GM21529 (cell line): ENCODE measurements around the gene PM20D2.

ENCODE experiments used
- ATAC-seq: cut with Tn5 transposase; IDR thresholded peaks from one replicate; pipeline ENCODE4 v1.9.1; 2021; ENCODE audit not compliant: unreplicated experiment

The PM20D2 gene

GRCh38 chr6:89145091-89145955, 532 bp upstream of the PM20D2 start:
- ATAC-seq = peak; percentile 67

- ATAC-seq = peak; percentile 39
Observed at GRCh38 chr6:89146718-89147700, 1.2 kb downstream of the PM20D2 start.

GRCh38 chr6:89148016-89148750, 2.3 kb downstream of the PM20D2 start:
- no peak for ATAC-seq

GRCh38 chr6:89154131-89154530, 8.3 kb downstream of the PM20D2 start:
- no peak for ATAC-seq

GRCh38 chr6:89160331-89161092, 14.7 kb downstream of the PM20D2 start:
- no peak for ATAC-seq

GRCh38 chr6:89161326-89162046, 15.6 kb downstream of the PM20D2 start:
- ATAC-seq = no peak

GRCh38 chr6:89162047-89162371, 16.2 kb downstream of the PM20D2 start:
- no peak for ATAC-seq

- no peak for ATAC-seq
Observed at GRCh38 chr6:89172131-89172530, 26.3 kb downstream of the PM20D2 start.

- no peak for ATAC-seq
Observed at GRCh38 chr6:89173634-89174033, 27.8 kb downstream of the PM20D2 start.

GRCh38 chr6:89180112-89180511, 34.3 kb downstream of the PM20D2 start:
- ATAC-seq = no peak

- ATAC-seq = no peak
Observed at GRCh38 chr6:89180971-89181370, 35.1 kb downstream of the PM20D2 start.

- ATAC-seq = no peak
Observed at GRCh38 chr6:89183294-89183693, 37.4 kb downstream of the PM20D2 start.

- no peak for ATAC-seq
Observed at GRCh38 chr6:89184344-89184743, 38.5 kb downstream of the PM20D2 start.

GRCh38 chr6:89186762-89187161, 40.9 kb downstream of the PM20D2 start:
- no peak for ATAC-seq

GRCh38 chr6:89187504-89187903, 41.6 kb downstream of the PM20D2 start:
- ATAC-seq = no peak

- ATAC-seq = no peak
Observed at GRCh38 chr6:89190741-89191140, 44.9 kb downstream of the PM20D2 start.

GRCh38 chr6:89194559-89194958, 48.7 kb downstream of the PM20D2 start:
- no peak for ATAC-seq

GRCh38 chr6:89197141-89197540, 51.3 kb downstream of the PM20D2 start:
- no peak for ATAC-seq

GRCh38 chr6:89198235-89198634, 52.4 kb downstream of the PM20D2 start:
- ATAC-seq = no peak

GRCh38 chr6:89199579-89199978, 53.7 kb downstream of the PM20D2 start:
- ATAC-seq = no peak
